ENCODE measurements around the gene SLC1A3. TPM values are rescaled to one million over a fixed set of nuclear protein-coding genes. Genes with fewer than 3 reads are reported as not detected.

The SLC1A3 gene
- total RNA-seq, 1 experiment from 2014 or later = 18.6 TPM

- Histone ChIP-seq H3K14ac (ENCODE audit: insufficient read depth, low read length) (no peak overlapping the region), H2AK5ac (ENCODE audit: insufficient read length, low read length) (no peak overlapping the region), H3K4me1 (ENCODE audit: insufficient read depth, low read length) (peaks cover 12% of the 10 kb centered on the region; the same call in 1 of the 2 replicates), H3K79me1 (ENCODE audit: insufficient read depth, low read depth, low read length, poor library complexity, severe bottlenecking) (no peaks in the 10 kb centered on the region), H3K4ac (ENCODE audit: low read depth, low read length) (no peak overlapping the region), H3K27ac (ENCODE audit: insufficient read length, low read depth, low read length) (no peak overlapping the region), H3K4me2 (ENCODE audit: insufficient read depth, insufficient read length, low read length) (no peak overlapping the region), H4K8ac (replicated peaks; ENCODE audit: insufficient read length, low read depth, low read length) (no peak overlapping the region), H4K91ac (ENCODE audit: insufficient read length, low read depth, low read length) (no peak overlapping the region), H3K27me3 (ENCODE audit: insufficient read depth, low read length) (no peaks in the 10 kb centered on the region), H2BK120ac (ENCODE audit: low read depth, low read length, poor library complexity, severe bottlenecking) (no peak overlapping the region), H3K9ac (ENCODE audit: extremely low read depth, insufficient read length, low read length) (no peak overlapping the region), H4K5ac (ENCODE audit: insufficient read length, low read depth, low read length) (no peak overlapping the region), H2BK15ac (ENCODE audit: low read depth, low read length) (no peak overlapping the region), H3K18ac (ENCODE audit: insufficient read length, low read depth, low read length) (no peak overlapping the region), H3K9me3 (ENCODE audit: control insufficient read depth, low read depth, low read length) (no peaks in the 10 kb centered on the region), H2BK12ac (ENCODE audit: insufficient read length, low read depth, low read length) (no peak overlapping the region), H3K23ac (ENCODE audit: insufficient read length, low read depth, low read length) (no peak overlapping the region), H3T11ph (ENCODE audit: low read length) (no peak overlapping the region), H3K56ac (ENCODE audit: insufficient read length, low read depth, low read length) (no peak overlapping the region), H3K23me2 (ENCODE audit: insufficient read length, low read depth, low read length, poor library complexity, severe bottlenecking) (no peaks in the 10 kb centered on the region), H4K20me1 (ENCODE audit: control insufficient read depth, insufficient read depth, insufficient read length) (no peaks in the 10 kb centered on the region), H3K79me2 (ENCODE audit: insufficient read depth, low read length) (no peaks in the 10 kb centered on the region), H2BK5ac (ENCODE audit: insufficient read length, low read length) (no peak overlapping the region), H2AFZ (ENCODE audit: low read length) (no peak overlapping the region), H2BK20ac (ENCODE audit: low read depth, low read length, poor library complexity, severe bottlenecking) (no peak overlapping the region)
- TF ChIP-seq, protein P1, sequence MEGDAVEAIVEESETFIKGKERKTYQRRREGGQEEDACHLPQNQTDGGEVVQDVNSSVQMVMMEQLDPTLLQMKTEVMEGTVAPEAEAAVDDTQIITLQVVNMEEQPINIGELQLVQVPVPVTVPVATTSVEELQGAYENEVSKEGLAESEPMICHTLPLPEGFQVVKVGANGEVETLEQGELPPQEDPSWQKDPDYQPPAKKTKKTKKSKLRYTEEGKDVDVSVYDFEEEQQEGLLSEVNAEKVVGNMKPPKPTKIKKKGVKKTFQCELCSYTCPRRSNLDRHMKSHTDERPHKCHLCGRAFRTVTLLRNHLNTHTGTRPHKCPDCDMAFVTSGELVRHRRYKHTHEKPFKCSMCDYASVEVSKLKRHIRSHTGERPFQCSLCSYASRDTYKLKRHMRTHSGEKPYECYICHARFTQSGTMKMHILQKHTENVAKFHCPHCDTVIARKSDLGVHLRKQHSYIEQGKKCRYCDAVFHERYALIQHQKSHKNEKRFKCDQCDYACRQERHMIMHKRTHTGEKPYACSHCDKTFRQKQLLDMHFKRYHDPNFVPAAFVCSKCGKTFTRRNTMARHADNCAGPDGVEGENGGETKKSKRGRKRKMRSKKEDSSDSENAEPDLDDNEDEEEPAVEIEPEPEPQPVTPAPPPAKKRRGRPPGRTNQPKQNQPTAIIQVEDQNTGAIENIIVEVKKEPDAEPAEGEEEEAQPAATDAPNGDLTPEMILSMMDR (conservative IDR thresholded peaks at IDR 0.05) = no peak
- no CpG with 5 or more reads among the region's 6 CpGs for WGBS (ENCODE audit: extremely low coverage, insufficient read length, low lambda C conversion rate)
- DNase-seq = no peak
- Mint-ChIP-seq H3K27me3 (ENCODE audit: low read depth) (no peaks in the 10 kb centered on the region; the same call in 1 of the 2 replicates), H3K27ac (peak overlapping the region in 1 of 3 experiments; percentile 62; a peak in 1 of 7 replicates), H3K36me3 (ENCODE audit: insufficient read depth in 1 of 3, low read depth in 3 of 3) (peaks cover 0 to 9% (median 0%) of the 10 kb centered on the region in 3 experiments; a peak in 3 of 7 replicates), H3K4me3 (no peak overlapping the region), H3K4me1 (peaks cover 27 to 33% of the 10 kb centered on the region in 2 experiments), H3K9me3 (no peaks in the 10 kb centered on the region; a peak in 1 of 5 replicates)
Observed at GRCh38 chr5:36621985-36622384, 15.6 kb downstream of the SLC1A3 start.

Measured in H9 (cell line).